SK-N-SH treated with all-trans-retinoic acid at 6 μM for 48 hours (cell line): ENCODE results near the gene FGD5.

ENCODE experiments used
- ATAC-seq: fragments of 200-7000 bp; cut with Tn5 transposase; 3 replicates; pipeline ENCODE4 v1.9.1; 2020; ENCODE audit warnings: mild to moderate bottlenecking, moderate library complexity
- ARNTL ChIP-seq: fragments of 450-650 bp; formaldehyde crosslinking; IDR thresholded peaks from 2 replicates; pipeline ENCODE4 v1.5.0; 2020; ENCODE audit warnings: low read depth, mild to moderate bottlenecking, moderate library complexity, borderline replicate concordance
- CREB5 ChIP-seq: fragments of 250-450 bp; sonication (Bioruptor Pico); IDR thresholded peaks from 2 replicates; pipeline ENCODE4 v1.5.1; 2020; ENCODE audit warnings: low read depth, mild to moderate bottlenecking, moderate library complexity
- CSDC2 ChIP-seq: fragments of 250-450 bp; sonication (Bioruptor Pico); IDR thresholded peaks from 2 replicates; pipeline ENCODE4 v1.5.0; 2020; ENCODE audit warnings: mild to moderate bottlenecking, moderate library complexity
- CSRNP3 ChIP-seq: fragments of 250-450 bp; sonication (Bioruptor Pico); IDR thresholded peaks from 2 replicates; pipeline ENCODE4 v1.5.1; 2021; ENCODE audit warnings: mild to moderate bottlenecking, moderate library complexity
- ESRRG ChIP-seq: fragments of 250-450 bp; sonication (Bioruptor Pico); IDR thresholded peaks from 2 replicates; pipeline ENCODE4 v1.6.1; 2021; ENCODE audit warnings: mild to moderate bottlenecking
- GLIS3 ChIP-seq: fragments of 250-450 bp; sonication (Bioruptor Pico); IDR thresholded peaks from 2 replicates; pipeline ENCODE4 v1.5.0; 2020; ENCODE audit warnings: mild to moderate bottlenecking, moderate library complexity
- ISL1 ChIP-seq: fragments of 250-450 bp; sonication (Bioruptor Pico); IDR thresholded peaks from 2 replicates; pipeline ENCODE4 v2.1.2; 2022; ENCODE audit warnings: mild to moderate bottlenecking, moderate library complexity
- OSR1 ChIP-seq: fragments of 250-450 bp; sonication (Bioruptor Pico); IDR thresholded peaks from 2 replicates; pipeline ENCODE4 v1.8.0; 2022; ENCODE audit warnings: moderate library complexity, mild to moderate bottlenecking, inconsistent platforms
- PATZ1 ChIP-seq: fragments of 250-450 bp; sonication (Bioruptor Pico); IDR thresholded peaks from 2 replicates; pipeline ENCODE4 v1.8.0; 2020; ENCODE audit warnings: mild to moderate bottlenecking, moderate library complexity, borderline replicate concordance
- POU6F1 ChIP-seq: fragments of 250-450 bp; sonication (Bioruptor Pico); IDR thresholded peaks from 2 replicates; pipeline ENCODE4 v1.8.0; 2021; ENCODE audit warnings: low read depth, mild to moderate bottlenecking, moderate library complexity, borderline replicate concordance
- PPARA ChIP-seq: fragments of 250-450 bp; sonication (Bioruptor Pico); IDR thresholded peaks from 2 replicates; pipeline ENCODE4 v1.5.0; 2020; ENCODE audit warnings: mild to moderate bottlenecking, borderline replicate concordance
- RARB ChIP-seq: fragments of 250-450 bp; sonication (Bioruptor Pico); IDR thresholded peaks from 2 replicates; pipeline ENCODE4 v1.8.0; 2021; ENCODE audit warnings: mild to moderate bottlenecking, moderate library complexity
- SNAI2 ChIP-seq: fragments of 250-450 bp; sonication (Bioruptor Pico); IDR thresholded peaks from 2 replicates; pipeline ENCODE4 v1.5.0; 2020; ENCODE audit warnings: mild to moderate bottlenecking, moderate library complexity
- TSHZ2 ChIP-seq: fragments of 250-450 bp; sonication (Bioruptor Pico); IDR thresholded peaks from 2 replicates; pipeline ENCODE4 v1.5.0; 2020; ENCODE audit warnings: mild to moderate bottlenecking, moderate library complexity
- ZC3H10 ChIP-seq: fragments of 250-450 bp; sonication (Bioruptor Pico); IDR thresholded peaks from 2 replicates; pipeline ENCODE4 v1.5.1; 2021; ENCODE audit warnings: mild to moderate bottlenecking, moderate library complexity
- ZFP3 ChIP-seq: fragments of 250-450 bp; sonication (Bioruptor Pico); IDR thresholded peaks from 2 replicates; pipeline ENCODE4 v1.5.0; 2020; ENCODE audit warnings: mild to moderate bottlenecking, moderate library complexity
- ZNF70 ChIP-seq: fragments of 450-650 bp; formaldehyde crosslinking; IDR thresholded peaks from 2 replicates; pipeline ENCODE4 v1.5.0; 2020; ENCODE audit warnings: mild to moderate bottlenecking, moderate library complexity

FGD5 gene

GRCh38 chr3:14947886-14948608 lies 129.3 kb downstream of the FGD5 start:
- ATAC-seq: peak; percentile 97
- no peak for TF ChIP-seq PPARA (CRISPR knock-in tag)

GRCh38 chr3:14948609-14949038 lies 129.9 kb downstream of the FGD5 start:
- ATAC-seq: no peak
- no peak for TF ChIP-seq GLIS3 (CRISPR knock-in tag)
- TF ChIP-seq ZNF70: no peak
- no peak for TF ChIP-seq TSHZ2
- no peak for TF ChIP-seq CSRNP3 (CRISPR knock-in tag)
- TF ChIP-seq ZFP3 (CRISPR knock-in tag): no peak
- no peak for TF ChIP-seq OSR1 (CRISPR knock-in tag)
- no peak for TF ChIP-seq ESRRG (CRISPR knock-in tag)
- no peak for TF ChIP-seq ZC3H10 (CRISPR knock-in tag)
- no peak for TF ChIP-seq SNAI2 (CRISPR knock-in tag)
- TF ChIP-seq CREB5 (CRISPR knock-in tag): no peak
- no peak for TF ChIP-seq ISL1 (CRISPR knock-in tag)
- TF ChIP-seq CSDC2: no peak
- no peak for TF ChIP-seq POU6F1 (CRISPR knock-in tag)
- TF ChIP-seq PPARA (CRISPR knock-in tag): no peak
- TF ChIP-seq PATZ1 (CRISPR knock-in tag): no peak
- no peak for TF ChIP-seq RARB (CRISPR knock-in tag)
- TF ChIP-seq ARNTL (CRISPR knock-in tag): no peak

GRCh38 chr3:14949126-14949525 lies 130.4 kb downstream of the FGD5 start:
- ATAC-seq: no peak
- TF ChIP-seq RARB (CRISPR knock-in tag) (no peak), ZNF70 (no peak), POU6F1 (CRISPR knock-in tag) (no peak), ZC3H10 (CRISPR knock-in tag) (no peak)
